ENCODE data around the gene TFF3.

The TFF3 gene

DNA sequence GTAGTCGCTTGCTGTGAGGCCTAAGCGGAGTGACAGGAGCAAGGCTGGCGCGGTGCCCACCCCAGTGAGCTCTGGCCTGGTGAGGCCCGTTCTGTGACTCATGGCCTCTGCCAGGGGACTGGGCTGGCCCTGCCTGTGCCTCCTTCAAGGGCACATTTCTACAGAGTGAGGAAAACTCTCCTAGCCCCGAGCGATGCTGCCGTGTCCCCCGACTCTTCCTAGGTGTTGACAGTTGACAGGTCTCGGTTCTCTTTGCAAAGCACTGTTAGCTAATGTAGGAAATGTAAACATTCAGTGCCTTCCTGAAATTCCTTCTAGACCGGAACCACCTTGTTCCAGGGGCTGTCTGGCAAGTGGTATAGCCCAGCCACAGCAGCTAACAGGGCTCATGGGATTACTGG, 52.4 kb downstream of the TFF3 start:
- no peak for DNase-seq

- DNase-seq: no peak
These were observed 53.4 kb downstream of the TFF3 start for GRCh38 chr21:42261829-42262200.

Measured in left hindlimb (tissue), 1 donor.